ENCODE measurements around the gene CDRT4. TPM values are rescaled to one million over a fixed set of nuclear protein-coding genes. Genes with fewer than 3 reads are reported as not detected.
A peak's percentile ranks its signal among the peaks of the same experiment; 100 is the strongest.

CDRT4 gene
- total RNA-seq, 1 donor from 2014 or later: 9.1 TPM

DNA sequence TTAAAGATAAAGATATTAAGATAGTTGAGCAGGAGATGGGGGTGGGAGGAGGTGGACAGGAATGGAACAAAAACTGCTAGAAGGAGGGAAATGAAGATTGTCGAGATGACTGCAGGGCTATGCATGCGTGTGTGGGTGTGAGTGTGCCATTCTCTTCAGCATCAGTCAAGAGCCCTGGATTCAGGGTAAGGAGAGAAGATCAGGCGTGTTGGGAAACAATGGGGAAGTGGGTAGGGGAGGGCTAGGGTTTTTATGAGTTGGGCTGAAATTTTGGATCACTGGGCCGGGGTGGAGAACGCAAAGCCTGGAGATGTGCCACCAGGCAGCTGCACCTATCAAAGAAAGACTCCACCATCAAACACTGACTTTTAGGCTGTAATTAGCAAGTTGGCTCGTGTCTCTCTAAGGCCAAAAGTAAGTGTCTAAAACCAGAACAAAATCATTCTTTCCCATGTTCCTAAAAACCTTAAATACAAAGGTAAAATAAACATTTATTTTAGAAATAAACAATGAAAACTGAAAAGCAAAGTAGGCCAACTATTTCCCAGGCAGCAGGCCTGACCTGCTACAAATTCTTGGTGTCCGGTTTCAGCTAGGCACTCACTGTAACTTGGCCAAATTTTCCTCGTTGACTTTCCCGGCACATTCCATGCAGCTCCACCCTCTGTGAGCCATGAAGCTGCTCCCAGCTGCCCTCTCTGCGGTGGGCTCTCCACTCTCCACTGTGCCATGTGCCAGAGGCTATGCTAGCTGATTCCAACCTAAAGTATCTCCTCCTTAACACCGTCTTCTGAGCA lies 4.2 kb downstream of the CDRT4 start:
- Mint-ChIP-seq H3K27ac (ENCODE audit: unreplicated experiment) (peak overlapping the region; percentile 94), H3K4me1 (ENCODE audit: low read depth) (peaks cover 23% of the 10 kb centered on the region), H3K9me3 (ENCODE audit: low read depth) (no peaks in the 10 kb centered on the region), H3K4me3 (ENCODE audit: unreplicated experiment) (peak overlapping the region; percentile 17), H3K36me3 (ENCODE audit: low read depth) (peaks cover 3% of the 10 kb centered on the region), H3K27me3 (ENCODE audit: low read depth) (no peaks in the 10 kb centered on the region)
- DNase-seq (ENCODE audit: low spot score): no peak
- TF ChIP-seq, protein P1, sequence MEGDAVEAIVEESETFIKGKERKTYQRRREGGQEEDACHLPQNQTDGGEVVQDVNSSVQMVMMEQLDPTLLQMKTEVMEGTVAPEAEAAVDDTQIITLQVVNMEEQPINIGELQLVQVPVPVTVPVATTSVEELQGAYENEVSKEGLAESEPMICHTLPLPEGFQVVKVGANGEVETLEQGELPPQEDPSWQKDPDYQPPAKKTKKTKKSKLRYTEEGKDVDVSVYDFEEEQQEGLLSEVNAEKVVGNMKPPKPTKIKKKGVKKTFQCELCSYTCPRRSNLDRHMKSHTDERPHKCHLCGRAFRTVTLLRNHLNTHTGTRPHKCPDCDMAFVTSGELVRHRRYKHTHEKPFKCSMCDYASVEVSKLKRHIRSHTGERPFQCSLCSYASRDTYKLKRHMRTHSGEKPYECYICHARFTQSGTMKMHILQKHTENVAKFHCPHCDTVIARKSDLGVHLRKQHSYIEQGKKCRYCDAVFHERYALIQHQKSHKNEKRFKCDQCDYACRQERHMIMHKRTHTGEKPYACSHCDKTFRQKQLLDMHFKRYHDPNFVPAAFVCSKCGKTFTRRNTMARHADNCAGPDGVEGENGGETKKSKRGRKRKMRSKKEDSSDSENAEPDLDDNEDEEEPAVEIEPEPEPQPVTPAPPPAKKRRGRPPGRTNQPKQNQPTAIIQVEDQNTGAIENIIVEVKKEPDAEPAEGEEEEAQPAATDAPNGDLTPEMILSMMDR (IDR thresholded peaks at IDR 0.05): peak; percentile 12

DNA sequence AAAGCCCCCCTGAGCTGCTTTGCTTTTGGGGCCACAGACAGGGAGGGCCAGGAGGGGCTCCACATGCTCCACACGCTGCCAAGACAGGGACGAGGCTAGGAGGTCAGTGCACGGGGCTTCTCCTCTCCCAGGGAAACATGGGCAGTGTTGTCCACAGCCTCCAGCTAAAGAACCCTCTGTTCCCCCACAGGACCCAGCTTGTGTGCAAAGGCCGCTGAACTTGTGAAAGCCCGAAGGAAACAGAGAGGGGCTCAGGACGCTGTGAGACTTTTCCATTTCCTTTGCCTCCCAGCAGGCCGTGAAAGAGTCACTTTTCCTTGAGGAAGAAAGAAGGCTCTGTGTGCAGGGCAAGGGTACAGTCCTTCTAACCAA lies 9.7 kb downstream of the CDRT4 start:
- no peaks in the 10 kb centered on the region for H3K27me3 Mint-ChIP-seq (ENCODE audit: low read depth)
- TF ChIP-seq, protein P1 (IDR thresholded peaks at IDR 0.05): no peak
- H3K4me3 Mint-ChIP-seq (ENCODE audit: unreplicated experiment): peak overlapping the region; percentile 14
- peaks cover 6% of the 10 kb centered on the region for H3K9me3 Mint-ChIP-seq (ENCODE audit: low read depth)
- peaks cover 9% of the 10 kb centered on the region for H3K36me3 Mint-ChIP-seq (ENCODE audit: low read depth)
- peak overlapping the region; percentile 83 for H3K27ac Mint-ChIP-seq (ENCODE audit: unreplicated experiment)
- H3K4me1 Mint-ChIP-seq (ENCODE audit: low read depth): peaks cover 49% of the 10 kb centered on the region
- DNase-seq (ENCODE audit: low spot score): no peak

DNA sequence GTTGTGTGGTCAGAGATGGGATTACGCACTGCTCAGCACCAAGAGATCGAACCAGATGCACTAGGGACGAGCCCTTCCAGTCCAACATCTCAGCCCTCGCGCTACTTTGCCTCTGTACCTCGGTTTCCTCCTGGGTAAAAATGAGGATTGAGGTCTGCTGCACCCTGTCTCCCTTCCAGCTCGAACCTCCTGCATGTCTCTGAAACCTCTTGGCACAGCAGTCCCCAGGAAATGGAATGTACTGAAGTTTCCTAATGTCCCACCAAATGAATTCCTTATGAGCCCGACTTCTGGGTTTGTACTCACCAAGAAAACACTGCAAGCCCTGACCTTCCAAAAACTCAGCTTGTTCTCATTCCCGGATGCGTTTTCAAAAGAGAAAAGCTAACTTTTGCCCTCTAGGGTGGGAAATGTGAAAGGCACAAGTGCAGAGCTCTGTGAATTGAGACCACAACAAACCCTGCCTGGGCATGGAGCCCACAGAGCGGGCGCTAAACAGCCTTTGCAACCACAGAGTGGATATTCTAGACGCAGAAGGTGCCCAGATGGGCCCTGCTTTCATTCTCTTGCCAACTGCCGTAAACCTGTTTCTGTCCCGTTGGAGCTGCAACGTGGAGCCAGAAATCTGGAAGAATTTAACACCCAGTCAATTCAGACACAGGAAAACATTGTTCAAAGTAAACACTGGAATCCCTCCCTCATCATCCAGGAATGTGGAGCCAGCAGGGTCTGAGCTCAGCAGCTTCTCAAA lies 10.3 kb downstream of the CDRT4 start:
- peaks cover 9% of the 10 kb centered on the region for H3K36me3 Mint-ChIP-seq (ENCODE audit: low read depth)
- no peak for DNase-seq (ENCODE audit: low spot score)
- H3K27ac Mint-ChIP-seq (ENCODE audit: unreplicated experiment): peak overlapping the region; percentile 83
- peaks cover 49% of the 10 kb centered on the region for H3K4me1 Mint-ChIP-seq (ENCODE audit: low read depth)
- peak overlapping the region; percentile 14 for H3K4me3 Mint-ChIP-seq (ENCODE audit: unreplicated experiment)
- peaks cover 6% of the 10 kb centered on the region for H3K9me3 Mint-ChIP-seq (ENCODE audit: low read depth)
- TF ChIP-seq, protein P1 (IDR thresholded peaks at IDR 0.05): peak; percentile 76
- no peaks in the 10 kb centered on the region for H3K27me3 Mint-ChIP-seq (ENCODE audit: low read depth)

DNA sequence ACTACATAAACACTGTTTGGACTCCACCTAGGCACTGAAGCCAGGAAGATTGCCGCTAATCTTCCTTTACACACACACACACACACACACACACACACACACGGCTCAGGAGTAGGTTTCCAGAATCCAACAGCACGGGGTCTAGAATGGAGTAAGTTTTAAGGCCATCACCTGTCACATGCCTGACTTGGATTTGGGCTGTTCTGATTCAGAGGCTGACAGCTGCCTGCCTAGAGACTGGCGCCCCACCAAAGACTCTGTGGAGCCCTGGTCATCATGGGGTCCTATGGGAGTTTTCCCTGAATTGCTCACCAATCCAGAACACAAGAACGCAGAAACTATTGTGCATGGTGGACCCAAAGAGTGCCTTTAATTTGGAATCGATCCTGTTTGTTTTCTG lies 10.9 kb downstream of the CDRT4 start:
- Mint-ChIP-seq H3K27me3 (ENCODE audit: low read depth) (no peaks in the 10 kb centered on the region), H3K27ac (ENCODE audit: unreplicated experiment) (peak overlapping the region; percentile 83), H3K4me1 (ENCODE audit: low read depth) (peaks cover 46% of the 10 kb centered on the region), H3K9me3 (ENCODE audit: low read depth) (peaks cover 6% of the 10 kb centered on the region), H3K36me3 (ENCODE audit: low read depth) (peaks cover 9% of the 10 kb centered on the region), H3K4me3 (ENCODE audit: unreplicated experiment) (peak overlapping the region; percentile 14)
- no peak for DNase-seq (ENCODE audit: low spot score)
- TF ChIP-seq, protein P1 (IDR thresholded peaks at IDR 0.05): no peak

DNA sequence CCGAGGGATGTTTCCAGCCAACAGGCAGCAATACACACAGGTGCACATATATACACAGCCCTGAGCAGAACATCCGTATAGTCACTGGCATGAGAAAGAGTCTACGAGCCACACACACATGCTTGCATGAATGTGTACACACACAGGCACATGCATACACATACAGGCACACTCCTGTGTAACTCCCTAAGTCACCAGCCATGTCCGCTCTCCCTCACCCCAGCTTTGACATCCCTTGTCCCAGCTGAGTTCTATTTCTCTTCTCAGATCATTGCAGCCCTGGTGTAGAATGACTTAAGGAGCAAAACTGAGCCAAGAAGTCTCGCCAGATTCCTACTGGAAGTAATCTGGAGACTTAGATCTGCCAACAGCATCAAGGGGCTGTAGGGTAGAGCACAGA lies 13.1 kb downstream of the CDRT4 start:
- Mint-ChIP-seq H3K4me3 (ENCODE audit: unreplicated experiment) (no peak overlapping the region), H3K4me1 (ENCODE audit: low read depth) (peaks cover 32% of the 10 kb centered on the region), H3K27ac (ENCODE audit: unreplicated experiment) (no peak overlapping the region), H3K36me3 (ENCODE audit: low read depth) (peaks cover 6% of the 10 kb centered on the region), H3K27me3 (ENCODE audit: low read depth) (no peaks in the 10 kb centered on the region), H3K9me3 (ENCODE audit: low read depth) (peaks cover 6% of the 10 kb centered on the region)
- no peak for DNase-seq (ENCODE audit: low spot score)
- TF ChIP-seq, protein P1 (IDR thresholded peaks at IDR 0.05): no peak

All from chondrocyte (in vitro differentiated cells).